Upper lobe of left lung (tissue), 4 donors: Measurements from ENCODE around the gene C6orf141.

ENCODE experiments used
- CTCF ChIP-seq, 6 experiments: fragments of 450-650 bp in 4 of 6; fragments of 200-600 bp in 2 of 6; sonication (generic) in 2 of 6; IDR thresholded peaks; one replicate each; pipeline ENCODE4 v1.5.1; 2016 to 2019; ENCODE audit warnings: antibody characterized with exemption in 6 of 6
- EP300 ChIP-seq, 4 donors: sonication (generic); formaldehyde crosslinking; IDR thresholded peaks; one replicate each; pipeline ENCODE4 v1.5.1; 2017; ENCODE audit warnings: antibody characterized with exemption in 4 of 4, control low read depth in 2 of 4

GRCh38 chr6:49504666-49505065 is 45.8 kb upstream of the C6orf141 start:
- no peak for TF ChIP-seq EP300 (IDR thresholded peaks at IDR 0.05)
- TF ChIP-seq CTCF (IDR thresholded peaks at IDR 0.05): no peak
